NCI-H345 treated with DMSO at 0.1 percent for 48 hours (cell line): ENCODE results near the gene ANP32E.

Experiments used
- DNase-seq: peaks from one replicate; lab custom pipeline; 2025; ENCODE audit not compliant: unreplicated experiment; lab: John Stamatoyannopoulos, UW

The ANP32E gene

GRCh38 chr1:150235852-150236613, at the start of gene ANP32E:
Gene ANP32E (minus strand): TSS chr1:150236112. CDS start chr1:150235786, 326 bp downstream.
- peak; percentile 100 for DNase-seq

GRCh38 chr1:150283260-150283659, 47.3 kb upstream of the ANP32E start:
- DNase-seq: no peak

GRCh38 chr1:150282558-150282958, 46.6 kb upstream of the ANP32E start:
- no peak for DNase-seq

GRCh38 chr1:150281758-150282557, 46.0 kb upstream of the ANP32E start, which contains the start of gene CIART:
Gene CIART (plus strand): TSS chr1:150282554. CDS start chr1:150283268, 714 bp downstream.
- peak; percentile 100 for DNase-seq

GRCh38 chr1:150281221-150281757, 45.4 kb upstream of the ANP32E start:
- peak; percentile 88 for DNase-seq

- no peak for DNase-seq
These were observed 44.3 kb upstream of the ANP32E start for GRCh38 chr1:150280138-150280707.

GRCh38 chr1:150273311-150273710, 37.4 kb upstream of the ANP32E start:
- DNase-seq: no peak

- DNase-seq: no peak
These were observed 35.5 kb upstream of the ANP32E start for GRCh38 chr1:150271291-150271959.

GRCh38 chr1:150269451-150269850, 33.5 kb upstream of the ANP32E start:
- DNase-seq: no peak

GRCh38 chr1:150268705-150269403, 32.9 kb upstream of the ANP32E start, which contains the start of gene APH1A:
Gene APH1A (minus strand): TSS chr1:150269016. CDS start chr1:150268810, 206 bp downstream.
- DNase-seq: peak; percentile 99

GRCh38 chr1:150268340-150268704, 32.4 kb upstream of the ANP32E start:
- no peak for DNase-seq

GRCh38 chr1:150267896-150268295, 32.0 kb upstream of the ANP32E start:
- DNase-seq: no peak

- DNase-seq: no peak
These were observed 27.6 kb upstream of the ANP32E start for GRCh38 chr1:150263549-150263948.

GRCh38 chr1:150262388-150263320, 26.7 kb upstream of the ANP32E start:
- no peak for DNase-seq

GRCh38 chr1:150261367-150261766, 25.5 kb upstream of the ANP32E start:
- DNase-seq: no peak

GRCh38 chr1:150259758-150260669, 24.1 kb upstream of the ANP32E start:
- DNase-seq: no peak

- DNase-seq: no peak
These were observed 23.3 kb upstream of the ANP32E start for GRCh38 chr1:150259217-150259616.
